Keratinocyte (primary cell): ENCODE measurements around the gene SPSB2. TPM values are rescaled to one million over a fixed set of nuclear protein-coding genes. Genes with fewer than 3 reads are reported as not detected.

Experiments
- DNase-seq: peaks from one replicate; pipeline ENCODE4 v3.0.0-alpha.2; 2011; ENCODE audit warnings: low read depth, missing footprints, low spot score
- FAIRE-seq: peaks from 2 replicates; lab custom pipeline; 2011; peaks lifted over from hg19 to GRCh38; lab: Jason Lieb, UNC
- H2AFZ ChIP-seq: 2 replicates; pipeline ENCODE4 v1.6.0; 2012; ENCODE audit warnings: low read length, control low read depth, inconsistent platforms; ENCODE audit not compliant: control insufficient read depth
- H3K27ac ChIP-seq: 2 replicates; pipeline ENCODE4 v1.5.1; 2011; ENCODE audit warnings: low read length; ENCODE audit not compliant: control insufficient read depth, insufficient read depth
- H3K27me3 ChIP-seq: 3 replicates; pipeline ENCODE4 v1.6.0; 2011; ENCODE audit warnings: low read length; ENCODE audit not compliant: control insufficient read depth, insufficient read depth; ENCODE audit errors: extremely low read depth
- H3K36me3 ChIP-seq, 2 experiments: 2 replicates in 1 of 2; 3 replicates in 1 of 2; pipeline ENCODE4 v1.5.1; 2011; ENCODE audit warnings: low read length in 2 of 2, mild to moderate bottlenecking in 1 of 2; ENCODE audit not compliant: control insufficient read depth in 2 of 2, insufficient read depth in 2 of 2; ENCODE audit errors: extremely low read depth in 1 of 2
- H3K4me1 ChIP-seq: 3 replicates; pipeline ENCODE4 v1.5.1; 2011; ENCODE audit warnings: low read length; ENCODE audit not compliant: control insufficient read depth, insufficient read depth; ENCODE audit errors: extremely low read depth
- H3K4me2 ChIP-seq: 3 replicates; pipeline ENCODE4 v1.6.0; 2011; ENCODE audit warnings: low read depth, low read length; ENCODE audit not compliant: control insufficient read depth, insufficient read depth; ENCODE audit errors: extremely low read depth
- H3K4me3 ChIP-seq, 3 experiments: fragments of 200-600 bp in 1 of 3; sonication (generic) in 1 of 3; 2 replicates in 2 of 3; 3 replicates in 1 of 3; pipeline ENCODE4 v1.5.1; 2011 to 2016; ENCODE audit warnings: low read length in 3 of 3, mild to moderate bottlenecking in 3 of 3, control low read depth in 2 of 3, inconsistent platforms in 1 of 3, low read depth in 1 of 3, mixed read lengths in 1 of 3, mixed run types in 1 of 3, moderate library complexity in 1 of 3; ENCODE audit not compliant: control insufficient read depth in 2 of 3, insufficient read depth in 2 of 3; ENCODE audit errors: extremely low read depth in 1 of 3
- H3K79me2 ChIP-seq: 2 replicates; pipeline ENCODE4 v1.6.0; 2012; ENCODE audit warnings: low read length; ENCODE audit not compliant: control insufficient read depth, insufficient read depth
- H3K9ac ChIP-seq: 3 replicates; pipeline ENCODE4 v1.6.0; 2011; ENCODE audit warnings: low read length; ENCODE audit not compliant: control insufficient read depth, insufficient read depth; ENCODE audit errors: extremely low read depth
- H3K9me1 ChIP-seq: 3 replicates; pipeline ENCODE4 v1.6.0; 2011; ENCODE audit warnings: low read length; ENCODE audit not compliant: control insufficient read depth, insufficient read depth; ENCODE audit errors: extremely low read depth
- H3K9me3 ChIP-seq: 2 replicates; pipeline ENCODE4 v1.5.1; 2012; ENCODE audit warnings: low read depth, low read length; ENCODE audit not compliant: control insufficient read depth
- H4K20me1 ChIP-seq: 3 replicates; pipeline ENCODE4 v1.6.0; 2011; ENCODE audit warnings: low read length; ENCODE audit not compliant: control insufficient read depth, insufficient read depth; ENCODE audit errors: extremely low read depth
- CTCF ChIP-seq, 3 experiments: IDR thresholded peaks in 1 of 3; conservative IDR thresholded peaks in 1 of 3; optimal IDR thresholded peaks in 1 of 3; 2 replicates in 2 of 3; 3 replicates in 1 of 3; pipeline versions ENCODE3 to v1.5.1; 2011; ENCODE audit warnings: low read length in 3 of 3, mild to moderate bottlenecking in 3 of 3, moderate library complexity in 2 of 3, control low read depth in 1 of 3, inconsistent platforms in 1 of 3; ENCODE audit not compliant: insufficient read depth in 2 of 3; ENCODE audit errors: extremely low read depth in 1 of 3
- EZH2 ChIP-seq: IDR thresholded peaks from one replicate; pipeline ENCODE4 v1.6.1; 2012; ENCODE audit warnings: inconsistent platforms, mild to moderate bottlenecking, low read length, moderate library complexity
- dilution Hi-C: fragments of 300-500 bp; cut with MboI; formaldehyde crosslinking; loops from one replicate; pipeline ENCODE4 v1.7.0; 2020; ENCODE audit warnings: low sequenced_read_pairs; ENCODE audit not compliant: extremely low pct_ligation_motif_present
- polyA plus RNA-seq, 5 experiments: library from polyadenylated mRNA; depleted of rRNA in 3 of 5; stranded (reverse) in 3 of 5; stranded (forward) in 1 of 5; unstranded in 1 of 5; fragments of >200 nt; gene quantifications; 1 replicate in 1 of 5; 2 replicates in 3 of 5; 3 replicates in 1 of 5; pipeline versions ENCODE4 v1.2.1 to v1.2.3, GENCODE V29; 2011 to 2012; ENCODE audit warnings: missing spikeins in 2 of 5, low read depth in 1 of 5, low replicate concordance in 1 of 5

The SPSB2 gene
- polyA plus RNA-seq, 1 donor (not counting 4 experiments of a cell fraction or from before 2014, with no cell fraction given) = 4.9 TPM

- no peaks in the 10 kb centered on the region for H4K20me1 ChIP-seq
- H3K9ac ChIP-seq = no peak overlapping the region
- no peaks in the 10 kb centered on the region for H3K9me1 ChIP-seq
- H3K4me2 ChIP-seq = no peak overlapping the region
- no peaks in the 10 kb centered on the region for H3K27me3 ChIP-seq
- H3K4me1 ChIP-seq = peaks cover under 1% of the 10 kb centered on the region
- no peak overlapping the region for H3K27ac ChIP-seq
- TF ChIP-seq EZH2 (no peak), CTCF (optimal IDR thresholded peaks at IDR 0.05 in 1 of 3, IDR thresholded peaks at IDR 0.05 in 1 of 3, conservative IDR thresholded peaks at IDR 0.05 in 1 of 3; ENCODE audit: extremely low read depth in 1 of 3, insufficient read depth in 2 of 3, low read length in 3 of 3) (no peak)
- FAIRE-seq (no peak), DNase-seq (no peak)
- no peaks in the 10 kb centered on the region for H3K79me2 ChIP-seq
- H3K36me3 ChIP-seq = peaks cover 59 to 61% of the 10 kb centered on the region in 2 experiments
- no peak overlapping the region for H3K4me3 ChIP-seq
- no peaks in the 10 kb centered on the region for H3K9me3 ChIP-seq
- dilution Hi-C loops = no loop called here
- no peak overlapping the region for H2AFZ ChIP-seq
Observed at GRCh38 chr12:6861391-6861790, 11.7 kb downstream of the SPSB2 start.

GRCh38 chr12:6860942-6861341 is 12.2 kb downstream of the SPSB2 start:
- dilution Hi-C loops = no loop called here
- H3K9ac ChIP-seq = no peak overlapping the region
- H4K20me1 ChIP-seq = no peaks in the 10 kb centered on the region
- peaks cover 61 to 65% of the 10 kb centered on the region in 2 experiments for H3K36me3 ChIP-seq
- no peak for TF ChIP-seq EZH2
- TF ChIP-seq CTCF (optimal IDR thresholded peaks at IDR 0.05 in 1 of 3, IDR thresholded peaks at IDR 0.05 in 1 of 3, conservative IDR thresholded peaks at IDR 0.05 in 1 of 3; ENCODE audit: extremely low read depth in 1 of 3, insufficient read depth in 2 of 3, low read length in 3 of 3) = no peak
- H3K27me3 ChIP-seq = no peaks in the 10 kb centered on the region
- no peaks in the 10 kb centered on the region for H3K4me1 ChIP-seq
- no peaks in the 10 kb centered on the region for H3K9me3 ChIP-seq
- FAIRE-seq = no peak
- H3K9me1 ChIP-seq = no peaks in the 10 kb centered on the region
- no peak overlapping the region for H2AFZ ChIP-seq
- H3K79me2 ChIP-seq = no peaks in the 10 kb centered on the region
- no peak overlapping the region for H3K4me3 ChIP-seq
- H3K27ac ChIP-seq = no peak overlapping the region
- no peak for DNase-seq
- no peak overlapping the region for H3K4me2 ChIP-seq
